IPS DF 19.7 (cell line): ENCODE measurements around the gene CCDC71L.

Experiments used
- DNase-seq: peaks from one replicate; pipeline ENCODE4 v3.0.0-alpha.2; 2013; ENCODE audit warnings: low read depth, low spot score

Gene CCDC71L

DNA sequence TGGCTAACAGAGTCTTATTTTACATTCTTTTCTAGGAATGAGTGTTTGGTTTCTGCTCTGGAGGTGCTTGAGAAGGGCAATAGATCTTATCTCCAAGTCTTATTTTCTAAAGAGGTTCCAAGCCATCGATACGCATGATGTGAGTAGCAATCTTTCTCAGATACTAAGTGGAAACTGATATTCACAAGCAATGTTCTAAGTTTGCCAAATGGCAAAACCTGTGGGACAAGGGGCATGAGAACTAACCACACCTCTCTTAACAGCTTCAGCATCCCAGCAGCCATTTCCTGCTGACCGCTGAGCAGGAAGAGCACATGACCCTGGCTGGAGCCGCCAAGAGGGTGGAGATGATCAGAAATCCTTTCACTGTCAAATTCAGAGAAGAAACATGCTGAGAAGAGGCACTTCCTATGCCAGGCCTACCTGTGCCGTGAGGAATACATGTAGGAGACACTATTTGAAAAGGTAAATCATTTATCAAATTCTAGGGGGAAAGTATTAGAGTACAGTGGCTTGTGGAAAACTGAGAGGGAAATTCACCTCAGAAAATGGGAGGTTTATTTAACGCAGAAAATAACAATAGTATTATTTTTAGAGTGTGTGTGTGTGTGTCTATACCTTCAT is 35.2 kb downstream of the CCDC71L start:
- DNase-seq = no peak

DNA sequence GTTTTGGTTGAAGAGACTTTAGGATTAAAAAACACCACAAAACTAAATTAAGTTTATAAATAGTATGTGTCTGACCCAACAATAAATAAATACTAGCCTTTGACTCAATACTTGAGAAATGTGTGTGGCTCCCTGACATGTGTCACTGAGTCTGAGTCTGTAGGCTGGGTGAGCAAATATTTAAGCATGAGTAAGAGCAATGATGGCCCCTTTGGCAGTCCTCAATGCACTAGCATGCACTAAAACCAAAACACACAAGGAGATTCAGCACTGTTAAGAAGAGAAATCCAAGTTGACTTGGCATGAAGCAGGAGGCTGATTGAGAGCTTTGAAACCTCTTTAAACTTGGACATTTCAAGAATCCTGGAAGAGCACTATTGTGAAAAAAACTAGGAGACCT is 37.1 kb downstream of the CCDC71L start:
- no peak for DNase-seq

DNA sequence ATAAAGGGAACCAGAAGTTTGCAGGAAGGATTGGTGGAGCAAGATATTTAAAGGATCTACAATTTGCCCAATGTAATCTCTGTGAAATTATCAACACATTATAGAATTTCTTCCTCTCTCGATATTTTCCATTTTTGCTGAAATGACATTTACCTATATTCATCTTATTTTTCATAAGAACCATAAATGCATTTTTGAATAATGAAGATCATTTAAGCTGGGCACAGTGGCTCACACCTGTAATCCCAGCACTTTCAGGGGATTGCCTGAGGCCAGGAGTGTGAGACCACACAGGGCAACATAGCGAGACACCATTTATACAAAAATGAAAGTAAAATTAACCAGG is 37.7 kb downstream of the CCDC71L start:
- no peak for DNase-seq

DNA sequence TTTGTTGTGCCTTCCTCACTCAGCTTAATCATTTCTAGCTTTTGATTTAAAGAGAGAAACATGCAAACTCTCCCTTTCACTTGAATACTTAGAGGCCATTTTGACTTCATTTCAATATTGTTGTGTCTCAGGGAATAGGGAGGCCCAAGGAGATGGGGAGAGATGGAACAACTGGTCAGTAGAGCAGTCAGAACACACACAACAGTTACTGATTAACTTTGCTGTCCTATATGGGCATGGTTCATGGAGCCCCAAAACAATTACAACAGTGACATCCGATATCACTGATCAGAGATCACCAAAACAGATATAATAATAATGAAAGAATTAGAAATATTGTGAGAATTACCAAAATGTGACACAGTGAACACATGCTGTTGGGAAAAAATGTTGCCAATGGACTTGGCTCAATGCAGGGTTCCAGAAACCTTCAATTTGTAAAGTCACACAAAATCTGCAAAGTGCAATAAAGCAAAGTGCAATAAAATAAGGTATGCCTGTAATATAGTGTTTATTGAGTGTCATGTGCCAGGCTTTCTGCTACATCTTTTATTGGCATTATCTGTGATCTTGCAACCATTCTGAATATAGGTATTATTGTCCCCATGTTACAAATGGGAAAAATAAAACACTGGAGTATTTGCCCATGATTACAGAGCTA is 38.2 kb downstream of the CCDC71L start:
- DNase-seq = no peak

DNA sequence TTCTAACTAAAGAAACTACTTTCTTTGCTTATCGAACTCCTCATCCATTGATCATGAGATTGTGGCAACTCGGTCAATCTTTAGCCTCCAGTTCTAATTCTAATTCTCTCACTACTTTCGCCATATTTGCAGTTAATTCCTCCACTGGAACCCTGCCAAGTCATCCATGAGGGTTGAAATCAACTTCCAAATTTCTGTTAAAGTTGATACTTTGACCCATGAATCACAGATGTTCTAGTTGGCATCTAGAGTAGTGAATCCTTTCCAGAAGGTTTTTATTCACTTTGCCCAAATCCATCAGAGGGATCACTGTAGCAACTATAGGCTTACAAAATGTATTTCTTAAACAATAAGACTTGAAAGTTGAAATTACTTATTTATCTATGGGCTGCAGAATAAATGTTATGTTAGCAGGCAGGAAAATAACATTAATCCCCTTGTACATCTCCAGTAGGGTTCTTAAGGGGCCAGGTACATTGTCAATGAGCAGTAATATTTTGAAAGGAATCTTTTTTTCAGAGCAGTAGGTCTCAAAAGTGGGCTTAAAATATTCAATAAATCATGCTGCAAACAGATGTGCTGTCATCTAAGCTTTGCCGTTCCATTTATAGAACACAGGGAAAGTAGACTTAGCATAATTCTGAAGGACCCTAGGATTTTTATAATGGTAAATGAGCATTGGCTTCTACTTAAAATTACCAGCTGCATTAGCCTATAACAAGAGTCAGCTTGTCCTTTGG is 39.4 kb downstream of the CCDC71L start:
- no peak for DNase-seq

DNA sequence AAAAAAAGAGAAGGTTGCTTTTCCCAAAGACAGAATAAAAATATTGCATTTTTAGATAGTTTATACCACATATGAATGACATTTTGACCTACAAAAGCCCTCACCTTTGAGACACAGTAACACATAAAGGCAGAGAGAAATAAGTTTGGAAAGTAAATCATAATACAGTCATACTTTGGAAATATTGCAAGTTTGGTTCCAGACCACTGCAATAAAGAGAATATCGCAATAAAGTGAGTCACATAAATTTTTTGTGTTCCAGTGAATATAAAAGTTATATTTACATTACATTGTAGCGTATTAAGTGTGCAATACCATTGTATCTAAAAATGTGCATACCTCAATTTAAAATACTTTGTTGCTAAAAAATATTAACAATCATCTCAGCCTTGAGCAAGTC is 40.3 kb downstream of the CCDC71L start:
- no peak for DNase-seq

DNA sequence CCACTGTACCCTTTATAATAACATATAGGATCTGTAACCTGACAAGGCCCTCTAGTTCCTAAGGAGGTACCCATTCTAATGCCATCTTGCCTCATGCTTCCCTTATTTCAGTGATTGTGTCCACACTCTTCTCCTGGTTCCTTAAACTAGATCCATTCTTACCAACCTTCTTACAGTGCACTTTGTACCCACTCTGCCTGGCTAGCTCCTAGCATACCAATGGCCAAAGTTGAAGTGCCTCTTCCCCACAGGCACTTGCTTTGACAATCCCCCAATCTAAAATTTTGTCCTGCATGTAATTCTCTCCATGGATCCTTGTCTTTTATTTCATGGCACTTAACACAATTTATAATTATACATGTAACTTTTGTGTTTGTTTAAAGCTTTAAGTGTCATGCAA is 40.9 kb downstream of the CCDC71L start:
- no peak for DNase-seq

DNA sequence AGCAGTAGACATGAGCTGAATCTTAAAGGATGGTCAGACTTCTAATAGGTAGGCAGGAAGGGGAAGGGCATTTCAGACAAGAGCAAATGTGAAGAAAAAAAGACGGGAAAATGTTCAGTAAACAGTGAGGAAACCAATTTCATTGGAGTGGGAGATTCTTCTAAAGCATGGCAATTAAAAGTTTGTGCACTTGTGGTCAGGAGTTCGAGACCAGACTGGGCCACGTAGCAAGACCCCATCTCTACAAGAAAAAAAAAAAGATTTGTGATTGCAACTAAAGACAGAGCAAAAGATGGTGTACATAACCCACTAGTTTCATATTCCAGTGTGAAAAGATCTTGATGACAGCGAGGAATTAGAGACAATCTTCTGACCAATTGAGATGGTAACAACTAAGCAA is 41.7 kb downstream of the CCDC71L start:
- no peak for DNase-seq

DNA sequence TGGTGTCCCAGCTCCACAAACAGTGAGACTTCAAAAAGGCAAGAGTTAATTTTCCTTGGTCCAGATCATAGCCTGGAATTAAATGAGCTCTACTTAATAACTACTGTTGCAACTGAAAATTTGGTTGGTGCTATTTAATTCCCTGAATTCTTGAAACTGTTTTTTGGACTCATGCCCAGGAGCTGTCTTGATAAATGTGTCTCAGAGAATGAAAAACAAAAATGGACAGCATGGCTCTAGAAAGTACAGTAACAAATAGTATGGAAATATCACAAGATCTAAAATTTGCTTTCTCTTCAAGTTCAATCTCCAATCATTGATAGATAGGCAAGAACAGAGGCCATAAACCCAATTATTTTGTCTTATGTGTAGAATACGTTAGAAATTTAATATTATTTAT is 42.5 kb downstream of the CCDC71L start:
- no peak for DNase-seq

DNA sequence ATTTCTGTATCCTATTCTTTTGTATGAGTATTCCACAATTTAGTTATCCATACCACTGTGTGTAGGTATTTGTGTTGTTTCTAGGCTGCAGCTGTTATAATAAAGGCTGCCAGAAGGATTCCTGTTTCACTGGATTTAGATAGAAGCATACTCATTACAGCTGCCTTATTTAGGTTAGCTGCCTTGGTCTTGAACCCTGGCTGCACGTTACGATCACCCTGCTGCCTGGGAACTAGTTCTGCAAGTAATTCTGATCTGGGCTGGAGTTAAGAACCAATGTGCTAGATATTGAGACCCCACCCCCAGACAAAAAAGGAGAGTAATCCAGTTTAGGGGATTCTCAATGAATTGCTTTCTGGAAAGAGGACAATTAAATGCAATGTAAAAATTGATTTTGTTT is 43.1 kb downstream of the CCDC71L start:
- no peak for DNase-seq

DNA sequence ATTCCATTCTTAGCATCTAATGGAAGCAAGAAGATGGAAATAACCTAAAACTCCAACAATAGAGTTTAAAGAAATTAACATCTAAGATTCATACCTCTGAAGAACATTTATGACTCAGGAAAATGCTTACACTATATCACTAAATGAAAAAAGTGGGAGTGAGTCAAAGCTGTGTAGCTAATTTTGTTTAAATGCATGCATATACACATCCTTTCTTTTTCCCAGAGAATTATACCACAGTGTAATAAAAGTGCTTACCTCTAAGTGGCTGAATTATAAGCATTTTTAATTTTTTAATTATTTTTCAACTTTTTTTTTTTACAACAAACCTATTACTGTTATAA is 44.3 kb downstream of the CCDC71L start:
- DNase-seq = no peak

DNA sequence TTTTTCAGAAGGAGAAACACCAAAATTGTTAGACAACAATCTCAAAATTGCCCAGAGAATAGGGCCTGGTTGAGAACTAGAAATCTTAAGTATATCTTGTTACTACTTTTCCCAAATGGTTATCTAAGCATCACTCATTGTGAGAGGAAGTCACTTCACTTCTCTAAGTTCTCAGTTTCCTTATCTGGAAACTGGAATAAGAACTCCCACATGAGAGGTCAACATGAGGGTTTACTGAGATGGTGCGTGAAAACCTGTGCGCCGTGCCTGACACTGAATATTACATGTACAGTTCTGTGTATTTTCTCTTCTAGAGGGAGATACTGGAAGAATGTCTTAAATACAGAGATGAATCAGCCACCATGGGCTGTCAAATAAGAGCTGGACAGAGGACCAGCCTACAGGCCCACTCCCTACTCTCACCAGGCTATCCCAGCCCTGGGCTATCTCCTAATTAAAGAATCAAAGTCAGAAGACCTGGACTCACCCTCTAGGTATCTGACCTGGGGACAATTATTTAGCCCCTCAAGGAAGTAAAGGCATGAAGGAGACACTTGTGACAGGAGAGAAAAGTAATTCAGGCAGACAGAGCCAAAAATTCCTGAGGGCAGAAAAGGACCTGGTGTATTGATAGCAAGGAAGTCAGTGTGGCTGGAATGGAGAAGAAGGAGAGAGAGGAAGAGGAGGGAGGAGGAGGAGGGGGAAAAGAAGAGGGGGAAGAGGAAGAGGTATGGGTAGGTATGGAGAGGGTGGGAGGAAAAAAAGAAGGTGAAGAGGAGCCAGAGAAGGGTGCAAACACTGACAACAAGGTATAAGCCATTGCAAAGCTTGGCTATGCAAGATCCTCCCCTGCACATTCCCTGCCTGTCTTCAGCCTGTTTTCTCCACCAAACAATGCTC is 44.9 kb downstream of the CCDC71L start:
- DNase-seq = no peak

DNA sequence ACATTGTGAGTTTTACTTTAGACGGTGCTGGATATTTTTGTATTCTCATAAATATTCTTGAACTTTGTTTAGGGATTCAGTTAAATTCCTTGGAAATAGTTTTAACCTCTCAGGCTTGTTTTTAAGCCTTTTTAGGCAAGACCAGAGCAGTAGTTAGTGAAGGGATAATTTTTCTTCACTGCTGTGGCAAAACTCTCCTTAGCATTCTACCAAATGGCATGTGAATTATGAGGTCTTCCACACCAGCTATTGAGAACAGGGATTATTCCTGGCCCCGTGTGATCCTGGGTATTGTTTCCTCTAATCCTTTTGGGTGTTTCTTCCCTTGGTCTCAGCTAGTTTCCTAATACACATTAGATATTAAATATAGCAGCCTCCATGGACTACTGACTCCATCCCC is 46.2 kb downstream of the CCDC71L start:
- no peak for DNase-seq

DNA sequence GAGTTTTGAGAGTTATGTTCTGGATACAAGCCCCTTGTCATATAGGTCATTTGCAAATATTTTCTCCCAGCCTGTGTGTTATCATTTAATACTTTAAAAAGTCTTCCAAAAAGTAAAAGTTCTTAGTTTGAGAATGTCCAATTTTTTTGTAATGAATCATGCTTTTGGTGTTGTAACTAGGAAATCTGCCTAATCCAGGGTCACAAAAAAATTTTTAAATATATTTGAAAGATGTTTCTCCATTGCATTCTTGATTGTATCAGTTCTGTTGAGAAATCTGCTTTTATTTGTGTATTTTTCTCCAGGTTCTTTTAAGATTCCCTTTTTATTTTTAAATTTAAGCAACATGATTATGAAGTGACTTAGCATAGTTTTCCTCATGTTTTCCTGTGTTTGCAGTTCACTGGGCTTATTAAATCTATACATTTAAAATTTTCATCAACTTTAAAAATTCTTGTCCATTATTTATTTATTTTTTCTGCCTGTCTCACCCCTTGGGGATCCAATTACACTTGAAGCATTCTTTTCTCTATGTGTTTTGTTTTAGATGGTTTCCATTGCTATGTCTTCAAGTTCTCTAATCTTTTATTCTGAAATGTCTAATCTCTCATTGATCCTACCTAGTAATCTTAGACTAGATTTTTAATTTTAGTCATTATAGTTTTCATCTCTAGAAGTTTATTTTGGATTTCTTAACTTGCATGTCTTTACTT is 47.0 kb downstream of the CCDC71L start:
- no peak for DNase-seq

DNA sequence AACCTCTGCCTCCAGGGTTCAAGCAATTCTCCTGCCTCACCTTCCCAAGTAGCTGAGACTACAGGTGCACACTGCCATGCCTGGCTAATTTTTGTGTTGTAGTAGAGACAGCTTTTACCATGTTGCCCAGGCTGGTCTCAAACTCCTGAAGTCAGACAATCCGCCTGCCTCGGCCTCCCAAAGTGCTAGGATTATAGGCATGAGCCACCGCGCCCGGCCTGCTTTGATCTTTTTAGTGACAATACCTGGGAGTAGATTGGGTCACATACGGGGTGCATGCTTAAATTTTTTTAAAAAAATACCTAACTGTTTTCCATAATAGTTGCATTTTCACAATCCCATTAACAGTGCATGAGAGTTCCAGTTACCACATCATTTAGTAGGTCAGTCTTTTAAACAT is 47.7 kb downstream of the CCDC71L start:
- DNase-seq = no peak

DNA sequence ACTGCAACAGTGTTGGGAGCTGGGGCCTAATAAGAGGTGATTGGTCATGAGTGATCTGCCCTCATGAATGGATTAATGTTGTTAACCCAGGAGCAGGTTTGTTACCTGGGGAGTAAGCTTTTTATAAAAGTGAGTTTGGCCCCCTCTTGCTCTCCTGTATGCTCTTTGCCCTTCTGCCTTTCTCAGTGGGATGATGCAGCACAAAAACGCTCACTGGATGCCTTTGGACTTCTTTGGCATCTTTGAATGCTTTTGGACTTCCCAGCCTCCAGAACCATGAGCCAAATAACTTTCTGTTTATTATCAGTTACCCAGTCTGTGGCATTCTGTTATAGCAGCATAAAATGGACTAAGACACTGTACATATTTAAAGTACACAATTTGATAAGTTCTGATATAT is 48.5 kb downstream of the CCDC71L start:
- no peak for DNase-seq

DNA sequence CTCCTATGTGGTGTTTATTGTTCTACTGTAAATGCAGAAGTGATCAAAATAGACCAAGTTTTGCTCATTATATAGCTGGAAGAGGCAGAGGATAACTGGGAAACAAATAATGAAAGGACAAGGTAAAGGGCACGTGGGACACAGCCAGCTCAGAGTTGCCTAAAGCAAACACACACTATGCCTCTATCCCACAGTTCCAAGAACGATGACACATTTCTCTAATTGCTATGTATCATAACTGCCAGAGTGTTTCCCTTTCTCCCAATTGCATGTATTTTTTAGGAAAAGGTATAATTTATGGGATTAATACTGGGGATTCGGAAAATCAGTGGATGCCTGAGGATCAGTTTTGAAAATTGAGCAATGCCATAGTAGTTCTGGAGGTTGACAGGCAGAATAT is 49.0 kb downstream of the CCDC71L start:
- no peak for DNase-seq

DNA sequence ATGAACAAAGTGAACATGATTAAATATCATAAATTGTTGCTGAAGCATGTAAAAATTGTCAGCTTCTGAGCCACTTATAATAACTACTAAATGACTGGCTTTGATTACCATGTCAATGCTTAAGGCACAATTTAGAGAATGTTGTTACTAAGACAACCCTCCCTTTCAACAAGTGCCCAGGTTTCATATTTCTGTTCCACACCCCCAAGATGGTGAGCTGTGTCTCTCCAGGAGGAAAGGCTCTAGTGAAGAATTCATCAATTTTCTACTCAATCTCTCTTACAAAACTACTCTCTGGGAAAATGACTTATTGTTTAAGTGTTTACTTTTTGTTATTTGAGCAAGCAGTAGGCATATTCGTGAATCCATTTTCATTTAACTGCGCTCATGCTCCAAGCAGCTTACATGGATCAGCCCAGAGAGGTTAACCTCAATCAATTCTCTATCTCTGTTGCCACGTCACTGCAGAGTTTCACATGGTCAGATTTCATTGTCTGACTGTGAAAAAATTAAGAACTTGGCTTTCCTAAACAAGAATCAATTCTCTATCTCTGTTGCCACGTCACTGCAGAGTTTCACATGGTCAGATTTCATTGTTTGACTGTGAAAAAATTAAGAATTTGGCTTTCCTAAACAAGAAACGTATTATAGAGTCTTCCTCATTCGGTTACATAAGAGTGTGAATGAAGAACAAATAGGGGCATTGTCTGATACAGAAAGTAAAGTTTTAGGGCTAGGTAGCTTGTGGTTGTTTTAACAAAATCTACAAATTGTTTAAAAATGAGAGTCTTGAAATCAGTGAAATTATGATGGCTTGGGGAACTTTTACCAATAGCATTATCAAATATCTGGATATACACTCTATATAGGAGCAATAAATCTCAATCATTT is 49.7 kb downstream of the CCDC71L start:
- no peak for DNase-seq

DNA sequence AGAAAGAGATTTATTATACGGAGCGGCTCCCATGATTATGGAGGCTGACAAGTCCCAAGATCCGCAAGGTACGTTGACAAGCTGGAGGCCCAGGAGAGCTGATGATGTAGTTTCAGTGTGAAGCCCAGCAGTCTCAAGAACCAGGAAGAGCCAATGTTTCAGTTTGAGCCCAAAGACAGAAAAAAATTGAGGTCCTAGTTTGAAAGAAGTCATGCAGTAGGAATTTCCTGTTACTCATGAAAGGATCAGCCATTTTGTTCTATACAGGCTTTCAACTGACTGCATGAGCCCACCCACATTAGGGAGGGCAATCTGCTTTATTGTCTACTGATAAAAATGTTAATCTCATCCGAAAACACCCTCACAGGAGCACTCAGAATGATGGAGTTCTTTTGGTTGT is 51.5 kb downstream of the CCDC71L start:
- DNase-seq = no peak

DNA sequence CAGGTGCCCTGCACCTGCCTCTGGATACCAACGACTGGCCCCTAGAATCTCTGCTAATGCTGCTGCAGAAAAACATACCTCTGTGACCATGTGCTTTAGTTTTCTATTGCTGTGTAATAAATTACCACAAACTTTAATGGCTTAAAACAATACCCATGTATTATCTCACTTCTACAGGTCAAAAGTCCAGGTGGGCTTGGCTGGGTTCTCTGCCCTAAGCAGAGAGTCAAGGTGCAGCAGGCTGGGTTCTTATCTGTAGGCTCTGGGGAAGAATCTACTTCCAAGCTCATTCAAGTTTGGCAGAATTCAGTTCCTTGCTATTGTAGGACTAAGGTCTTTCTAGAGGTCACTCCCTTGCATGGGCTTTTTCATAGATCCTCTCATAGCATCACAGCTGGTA is 52.3 kb downstream of the CCDC71L start:
- DNase-seq = no peak
